Measurements from ENCODE around the gene TLR1.
"Not testable (repeated sequence)": the region's sequence is repeated elsewhere in the genome, so short reads cannot be mapped to it uniquely, and the experiment has no call there.

The TLR1 gene

DNA sequence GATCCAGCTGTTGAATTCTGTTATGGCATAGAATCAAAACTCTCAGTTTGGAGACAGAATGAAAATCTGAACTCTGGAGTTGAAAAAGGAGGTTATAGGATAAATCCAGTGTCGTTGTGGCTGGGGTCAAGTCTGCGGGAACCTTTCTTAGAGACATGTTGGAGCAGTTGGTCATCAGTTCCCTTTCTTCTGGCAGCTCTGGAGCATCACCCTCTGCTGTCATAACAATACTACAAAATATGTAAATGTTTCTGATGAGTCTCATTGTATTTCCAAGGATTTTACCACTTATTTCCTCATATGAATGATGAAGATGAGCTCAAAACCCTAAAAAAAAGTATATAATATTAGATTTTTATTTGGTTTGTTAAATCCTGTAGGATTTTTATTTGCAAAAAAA, 29.3 kb downstream of the TLR1 start:
- Histone ChIP-seq H3K4me1 (ENCODE audit: control insufficient read depth, insufficient read depth, low read length, unreplicated experiment) (no peaks in the 10 kb centered on the region), H2AFZ (ENCODE audit: low read length, unreplicated experiment) (no peak overlapping the region), H3K4me3 (ENCODE audit: low read depth, low read length) (no peak overlapping the region), H3K36me3 (ENCODE audit: insufficient read depth, low read length) (no peaks in the 10 kb centered on the region), H3K27ac (ENCODE audit: low read depth, low read length) (no peak overlapping the region), H3K79me2 (ENCODE audit: control insufficient read depth, insufficient read depth, low read length, unreplicated experiment) (no peaks in the 10 kb centered on the region), H3K27me3 (ENCODE audit: insufficient read depth, low read length) (no peaks in the 10 kb centered on the region)

DNA sequence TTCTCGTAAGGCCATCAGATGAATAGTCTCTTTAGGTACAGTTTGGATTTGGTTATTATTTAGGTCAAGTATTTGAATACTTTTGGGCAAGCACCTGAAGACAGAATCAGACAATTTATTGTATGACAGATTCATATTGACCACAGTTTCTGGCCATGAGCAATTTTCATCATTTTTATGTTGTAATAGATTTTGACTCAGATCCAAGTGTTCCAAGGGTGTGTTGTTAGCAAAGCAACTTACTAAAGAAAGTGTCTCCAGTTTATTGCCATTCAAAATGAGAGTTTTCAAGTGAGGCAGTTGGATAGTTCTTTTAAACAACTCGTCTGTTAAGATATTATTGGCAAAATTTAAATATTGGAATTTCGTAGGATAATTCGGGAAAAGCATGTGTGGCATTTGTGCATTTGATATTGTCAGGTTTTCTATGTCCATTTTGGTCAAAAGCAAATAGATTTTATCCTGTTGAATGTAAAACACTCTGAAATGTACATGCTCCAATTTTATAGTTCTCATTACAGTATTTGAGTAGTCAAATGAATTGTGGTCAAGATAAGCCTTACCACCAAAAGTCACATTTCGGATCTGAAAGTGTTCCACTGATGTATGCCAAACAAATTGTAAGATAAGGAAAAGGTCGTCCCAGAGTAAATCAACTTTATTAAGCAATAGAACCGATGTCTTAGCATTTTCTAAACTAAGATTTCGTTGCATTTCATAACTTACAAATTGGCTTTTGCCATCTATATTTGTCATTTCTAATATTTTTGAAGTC, 30.2 kb downstream of the TLR1 start:
- Histone ChIP-seq H3K79me2 (ENCODE audit: control insufficient read depth, insufficient read depth, low read length, unreplicated experiment) (no peaks in the 10 kb centered on the region), H3K4me3 (ENCODE audit: low read depth, low read length) (no peak overlapping the region), H3K27ac (ENCODE audit: low read depth, low read length) (no peak overlapping the region), H3K4me1 (ENCODE audit: control insufficient read depth, insufficient read depth, low read length, unreplicated experiment) (no peaks in the 10 kb centered on the region), H2AFZ (ENCODE audit: low read length, unreplicated experiment) (no peak overlapping the region), H3K36me3 (ENCODE audit: insufficient read depth, low read length) (no peaks in the 10 kb centered on the region), H3K27me3 (ENCODE audit: insufficient read depth, low read length) (no peaks in the 10 kb centered on the region)

DNA sequence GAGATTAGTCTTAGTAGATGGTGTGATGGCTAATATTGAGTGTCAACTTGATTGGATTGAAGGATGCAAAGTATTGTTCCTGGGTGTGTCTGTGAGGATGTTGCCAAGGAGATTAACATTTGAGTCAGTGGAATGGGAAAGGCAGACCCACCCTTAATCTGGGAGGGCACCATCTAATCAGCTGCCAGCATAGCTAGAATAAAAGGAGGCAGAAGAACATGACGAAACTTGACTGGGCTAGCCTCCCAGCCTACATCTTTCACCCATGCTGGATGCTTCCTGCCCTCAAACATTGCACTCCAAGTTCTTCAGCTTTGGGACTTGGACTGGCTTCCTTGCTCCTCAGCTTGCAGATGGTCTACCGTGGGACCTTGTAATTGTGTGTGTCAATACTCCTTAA, 34.3 kb downstream of the TLR1 start:
- not testable (repeated sequence) for H3K27ac ChIP-seq (ENCODE audit: low read depth, low read length); H3K79me2 ChIP-seq (ENCODE audit: control insufficient read depth, insufficient read depth, low read length, unreplicated experiment); H3K4me1 ChIP-seq (ENCODE audit: control insufficient read depth, insufficient read depth, low read length, unreplicated experiment); H3K4me3 ChIP-seq (ENCODE audit: low read depth, low read length); H3K36me3 ChIP-seq (ENCODE audit: insufficient read depth, low read length); H2AFZ ChIP-seq (ENCODE audit: low read length, unreplicated experiment); H3K27me3 ChIP-seq (ENCODE audit: insufficient read depth, low read length)

DNA sequence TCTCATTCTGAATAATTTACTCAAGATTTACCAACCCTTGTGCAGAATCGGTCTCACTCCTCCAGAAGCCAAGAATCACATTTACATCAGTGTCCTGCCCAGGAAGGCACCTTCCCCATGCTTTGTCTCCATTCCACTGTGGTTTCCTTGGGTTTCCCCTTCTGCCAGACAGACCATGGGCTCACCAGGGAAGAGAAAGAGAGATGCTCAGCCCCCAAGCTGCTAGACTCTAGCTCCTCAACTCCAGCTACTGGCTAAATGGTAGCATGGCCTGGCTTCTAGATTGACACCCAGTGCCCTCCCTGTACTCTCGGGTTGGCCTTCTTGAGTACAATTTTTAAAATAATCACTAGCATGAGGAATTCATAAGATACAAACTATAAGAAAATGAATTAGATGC, 34.7 kb downstream of the TLR1 start:
- no peaks in the 10 kb centered on the region for H3K79me2 ChIP-seq (ENCODE audit: control insufficient read depth, insufficient read depth, low read length, unreplicated experiment)
- no peak overlapping the region for H3K4me3 ChIP-seq (ENCODE audit: low read depth, low read length)
- no peaks in the 10 kb centered on the region for H3K36me3 ChIP-seq (ENCODE audit: insufficient read depth, low read length)
- no peak overlapping the region for H3K27ac ChIP-seq (ENCODE audit: low read depth, low read length)
- no peaks in the 10 kb centered on the region for H3K27me3 ChIP-seq (ENCODE audit: insufficient read depth, low read length)
- H2AFZ ChIP-seq (ENCODE audit: low read length, unreplicated experiment) = no peak overlapping the region
- H3K4me1 ChIP-seq (ENCODE audit: control insufficient read depth, insufficient read depth, low read length, unreplicated experiment) = peaks cover 5% of the 10 kb centered on the region

DNA sequence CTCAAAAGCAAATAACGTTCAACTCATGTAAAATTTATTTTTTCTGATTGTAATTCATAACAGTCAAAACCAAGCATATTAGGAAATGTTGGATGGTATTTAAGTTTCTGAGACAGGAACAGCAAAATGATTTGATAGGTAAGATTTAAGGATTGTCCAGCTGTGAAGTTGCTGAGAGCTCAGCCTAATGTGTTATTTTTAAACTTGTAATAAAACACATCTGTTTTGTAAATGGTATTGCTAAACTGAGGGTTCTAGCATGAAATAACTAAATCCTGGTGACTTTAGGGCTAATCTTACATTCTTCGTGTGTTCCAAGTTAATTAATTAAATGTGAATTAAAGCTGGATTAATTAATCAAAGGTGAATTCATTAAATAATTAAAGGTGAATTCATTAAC, 35.1 kb downstream of the TLR1 start:
- H3K27ac ChIP-seq (ENCODE audit: low read depth, low read length) = no peak overlapping the region
- H3K36me3 ChIP-seq (ENCODE audit: insufficient read depth, low read length) = no peaks in the 10 kb centered on the region
- no peaks in the 10 kb centered on the region for H3K79me2 ChIP-seq (ENCODE audit: control insufficient read depth, insufficient read depth, low read length, unreplicated experiment)
- H2AFZ ChIP-seq (ENCODE audit: low read length, unreplicated experiment) = peak overlapping the region; percentile 55
- H3K4me3 ChIP-seq (ENCODE audit: low read depth, low read length) = no peak overlapping the region
- H3K4me1 ChIP-seq (ENCODE audit: control insufficient read depth, insufficient read depth, low read length, unreplicated experiment) = peaks cover 5% of the 10 kb centered on the region
- H3K27me3 ChIP-seq (ENCODE audit: insufficient read depth, low read length) = no peaks in the 10 kb centered on the region

DNA sequence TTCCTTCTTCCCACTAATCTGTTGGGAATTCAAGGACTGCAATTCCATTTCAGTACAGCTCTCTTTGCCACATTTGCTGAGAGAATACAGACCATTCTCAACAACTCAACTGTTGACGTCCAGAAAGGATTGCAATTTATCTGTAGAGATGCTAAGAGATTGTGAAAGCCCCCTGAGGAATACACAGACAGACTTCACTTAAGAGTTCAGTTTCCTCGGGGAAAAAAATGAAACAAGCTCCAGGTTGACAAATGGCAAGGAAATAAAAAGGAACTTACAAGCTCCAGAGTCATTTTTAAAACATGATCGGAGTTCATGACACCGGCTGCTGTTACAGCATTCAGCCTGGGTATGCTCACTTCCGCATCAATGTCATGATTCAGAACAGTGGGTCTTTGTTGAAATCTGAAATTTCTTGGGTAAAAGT, 35.6 kb downstream of the TLR1 start:
- Histone ChIP-seq H3K27me3 (ENCODE audit: insufficient read depth, low read length) (no peaks in the 10 kb centered on the region), H3K36me3 (ENCODE audit: insufficient read depth, low read length) (no peaks in the 10 kb centered on the region), H3K4me3 (ENCODE audit: low read depth, low read length) (no peak overlapping the region), H3K4me1 (ENCODE audit: control insufficient read depth, insufficient read depth, low read length, unreplicated experiment) (peaks cover 5% of the 10 kb centered on the region), H2AFZ (ENCODE audit: low read length, unreplicated experiment) (peak overlapping the region; percentile 55), H3K79me2 (ENCODE audit: control insufficient read depth, insufficient read depth, low read length, unreplicated experiment) (no peaks in the 10 kb centered on the region), H3K27ac (ENCODE audit: low read depth, low read length) (no peak overlapping the region)

DNA sequence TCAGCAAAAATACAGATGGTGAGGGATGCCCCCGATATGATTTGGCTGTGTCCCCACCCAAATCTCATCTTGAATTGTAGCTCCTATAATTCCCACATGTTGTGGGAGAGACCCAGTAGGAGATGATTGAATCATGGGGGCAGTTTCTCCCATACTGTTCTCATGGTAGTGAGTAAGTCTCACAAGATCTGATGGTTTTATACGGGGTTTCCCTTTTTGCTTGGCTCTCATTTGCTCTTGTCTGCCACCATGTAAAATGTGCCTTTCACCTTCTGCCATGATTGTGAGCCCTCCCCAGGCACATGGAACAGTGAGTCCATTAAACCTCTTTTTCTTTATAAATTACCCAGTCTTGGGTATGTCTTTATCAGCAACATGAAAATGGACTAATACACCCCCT, 37.7 kb downstream of the TLR1 start:
- H3K36me3 ChIP-seq (ENCODE audit: insufficient read depth, low read length); H3K79me2 ChIP-seq (ENCODE audit: control insufficient read depth, insufficient read depth, low read length, unreplicated experiment); H3K27me3 ChIP-seq (ENCODE audit: insufficient read depth, low read length); H3K4me1 ChIP-seq (ENCODE audit: control insufficient read depth, insufficient read depth, low read length, unreplicated experiment); H2AFZ ChIP-seq (ENCODE audit: low read length, unreplicated experiment); H3K4me3 ChIP-seq (ENCODE audit: low read depth, low read length); H3K27ac ChIP-seq (ENCODE audit: low read depth, low read length): not testable (repeated sequence)

DNA sequence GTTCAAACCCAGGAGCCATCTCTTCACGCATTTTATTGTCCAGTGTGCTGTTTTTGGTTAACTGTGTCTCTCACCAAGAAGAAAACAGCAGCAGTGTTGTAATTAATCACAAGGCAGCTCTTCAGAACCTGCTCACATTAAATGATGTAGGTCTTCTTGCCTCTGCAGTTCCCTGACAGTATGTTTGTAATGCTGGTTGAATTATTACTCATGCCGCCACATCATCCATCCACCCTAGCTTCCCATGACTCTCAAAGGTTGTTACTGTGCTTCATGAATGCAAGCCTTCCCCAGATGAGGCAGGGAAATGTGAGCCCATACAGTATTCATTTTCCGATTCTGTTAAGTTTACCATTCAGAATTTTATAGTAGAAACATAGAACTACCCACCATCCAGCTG, 39.2 kb downstream of the TLR1 start:
- H3K4me3 ChIP-seq (ENCODE audit: low read depth, low read length) = no peak overlapping the region
- no peaks in the 10 kb centered on the region for H3K79me2 ChIP-seq (ENCODE audit: control insufficient read depth, insufficient read depth, low read length, unreplicated experiment)
- H3K27me3 ChIP-seq (ENCODE audit: insufficient read depth, low read length) = no peaks in the 10 kb centered on the region
- no peak overlapping the region for H3K27ac ChIP-seq (ENCODE audit: low read depth, low read length)
- no peaks in the 10 kb centered on the region for H3K36me3 ChIP-seq (ENCODE audit: insufficient read depth, low read length)
- peaks cover 5% of the 10 kb centered on the region for H3K4me1 ChIP-seq (ENCODE audit: control insufficient read depth, insufficient read depth, low read length, unreplicated experiment)
- H2AFZ ChIP-seq (ENCODE audit: low read length, unreplicated experiment) = no peak overlapping the region

DNA sequence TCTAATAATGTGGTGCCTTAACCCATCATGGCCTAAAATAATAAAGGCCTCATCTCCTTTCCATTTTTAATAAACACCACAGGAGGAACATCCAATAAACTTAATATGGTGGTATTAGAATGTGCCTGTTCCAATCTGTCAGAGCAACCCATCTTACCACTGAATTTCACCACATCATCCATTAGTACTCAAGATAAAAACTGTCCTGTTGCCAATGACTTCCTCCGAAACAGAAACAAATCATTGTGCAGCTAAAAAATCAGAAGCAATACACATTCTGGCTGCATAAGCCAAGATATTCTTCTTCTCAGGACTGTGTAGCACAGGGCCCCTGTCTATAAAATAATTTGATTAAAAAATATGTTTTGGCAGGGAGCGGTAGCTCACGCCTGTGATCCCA, 40.3 kb downstream of the TLR1 start:
- no peak overlapping the region for H3K27ac ChIP-seq (ENCODE audit: low read depth, low read length)
- H3K27me3 ChIP-seq (ENCODE audit: insufficient read depth, low read length) = no peaks in the 10 kb centered on the region
- no peak overlapping the region for H2AFZ ChIP-seq (ENCODE audit: low read length, unreplicated experiment)
- peaks cover 5% of the 10 kb centered on the region for H3K4me1 ChIP-seq (ENCODE audit: control insufficient read depth, insufficient read depth, low read length, unreplicated experiment)
- no peaks in the 10 kb centered on the region for H3K36me3 ChIP-seq (ENCODE audit: insufficient read depth, low read length)
- H3K4me3 ChIP-seq (ENCODE audit: low read depth, low read length) = no peak overlapping the region
- no peaks in the 10 kb centered on the region for H3K79me2 ChIP-seq (ENCODE audit: control insufficient read depth, insufficient read depth, low read length, unreplicated experiment)

DNA sequence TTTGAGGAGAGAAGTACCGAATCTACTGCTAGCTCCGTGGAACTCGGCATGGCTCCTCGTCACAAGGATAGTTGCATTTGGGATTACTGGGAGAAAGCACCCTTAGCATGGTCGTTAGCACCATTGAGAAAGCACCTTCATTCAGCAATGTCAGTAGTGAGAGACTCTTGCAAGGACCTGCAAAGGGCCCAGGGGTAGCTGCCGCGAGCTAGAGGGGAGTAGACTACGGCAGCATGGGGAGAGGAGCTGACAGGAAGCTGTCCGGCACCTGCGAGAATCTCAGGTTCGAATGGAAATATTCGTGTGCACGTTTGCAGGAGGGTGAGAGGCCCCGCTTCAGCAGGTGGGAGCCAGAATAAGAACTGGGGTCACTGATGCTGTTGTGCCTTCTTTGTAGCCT, 42.0 kb downstream of the TLR1 start:
- Histone ChIP-seq H3K36me3 (ENCODE audit: insufficient read depth, low read length) (no peaks in the 10 kb centered on the region), H3K4me1 (ENCODE audit: control insufficient read depth, insufficient read depth, low read length, unreplicated experiment) (no peaks in the 10 kb centered on the region), H3K27ac (ENCODE audit: low read depth, low read length) (no peak overlapping the region), H3K79me2 (ENCODE audit: control insufficient read depth, insufficient read depth, low read length, unreplicated experiment) (no peaks in the 10 kb centered on the region), H3K4me3 (ENCODE audit: low read depth, low read length) (no peak overlapping the region), H3K27me3 (ENCODE audit: insufficient read depth, low read length) (no peaks in the 10 kb centered on the region), H2AFZ (ENCODE audit: low read length, unreplicated experiment) (no peak overlapping the region)

DNA sequence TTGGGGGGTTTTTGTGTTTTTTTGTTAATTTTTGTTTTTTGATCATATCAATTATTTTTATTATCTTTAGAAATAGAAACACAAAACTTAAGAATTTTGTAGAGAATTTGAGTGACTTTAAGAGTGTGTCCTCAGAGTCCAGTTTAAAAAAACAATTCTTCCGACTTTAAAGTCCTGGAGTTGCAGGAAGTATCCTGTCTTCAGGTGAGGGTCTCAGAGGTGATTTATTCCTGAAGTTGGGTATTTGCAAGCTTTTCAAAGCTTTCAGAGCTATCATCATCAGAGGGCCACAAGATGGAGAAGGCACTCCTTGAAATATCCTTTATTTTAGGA, 44.8 kb downstream of the TLR1 start:
- Histone ChIP-seq H3K27ac (ENCODE audit: low read depth, low read length) (no peak overlapping the region), H3K36me3 (ENCODE audit: insufficient read depth, low read length) (no peaks in the 10 kb centered on the region), H3K4me1 (ENCODE audit: control insufficient read depth, insufficient read depth, low read length, unreplicated experiment) (no peaks in the 10 kb centered on the region), H2AFZ (ENCODE audit: low read length, unreplicated experiment) (no peak overlapping the region), H3K79me2 (ENCODE audit: control insufficient read depth, insufficient read depth, low read length, unreplicated experiment) (no peaks in the 10 kb centered on the region), H3K4me3 (ENCODE audit: low read depth, low read length) (no peak overlapping the region), H3K27me3 (ENCODE audit: insufficient read depth, low read length) (no peaks in the 10 kb centered on the region)
